T-helper 1 cell (primary cell): ENCODE data around the gene CDCA5.
A peak's percentile ranks its signal among the peaks of the same experiment; 100 is the strongest.

Experiments used
- DNase-seq, 5 donors: peaks; one replicate each; pipeline ENCODE4 v3.0.0-alpha.2; 2012 to 2020

CDCA5 gene

GRCh38 chr11:65040847-65041622 lies 42.8 kb downstream of the CDCA5 start, which contains the start of gene SAC3D1:
Gene SAC3D1 (plus strand): TSS chr11:65041210. CDS start chr11:65041293, 83 bp downstream.
- peak; percentile 74 to 97 (median 80) for DNase-seq

GRCh38 chr11:65040520-65040846 lies 43.4 kb downstream of the CDCA5 start:
- DNase-seq, result no peak

GRCh38 chr11:65036931-65037330 lies 46.9 kb downstream of the CDCA5 start:
- no peak for DNase-seq

- DNase-seq, result no peak
Observed at GRCh38 chr11:65035579-65035978, 48.3 kb downstream of the CDCA5 start.

GRCh38 chr11:65034423-65034822 lies 49.4 kb downstream of the CDCA5 start:
- no peak for DNase-seq

- no peak for DNase-seq
Observed at GRCh38 chr11:65032216-65032615, 51.6 kb downstream of the CDCA5 start.
